Ishikawa (cell line): Measurements from ENCODE around the gene HOOK2.

Experiments
- EGR1 ChIP-seq: IDR thresholded peaks from 2 replicates; pipeline ENCODE4 v1.6.1; 2012
- NFIC ChIP-seq: IDR thresholded peaks from 2 replicates; pipeline ENCODE4 v1.6.1; 2012
- RAD21 ChIP-seq: IDR thresholded peaks from 2 replicates; pipeline ENCODE4 v1.6.1; 2012; ENCODE audit warnings: low read depth
- TCF12 ChIP-seq: IDR thresholded peaks from 2 replicates; pipeline ENCODE4 v1.6.1; 2012; ENCODE audit warnings: low read depth
- TF ChIP-seq, protein P1 (sequence below): IDR thresholded peaks from 2 replicates; pipeline ENCODE4 v1.6.1; 2012; ENCODE audit warnings: low read depth, mild to moderate bottlenecking
- TF ChIP-seq, protein P2 (sequence below): IDR thresholded peaks from 2 replicates; pipeline ENCODE4 v1.6.1; 2012
- TF ChIP-seq, protein P3 (sequence below): IDR thresholded peaks from 2 replicates; pipeline ENCODE4 v1.6.1; 2012

DNA sequence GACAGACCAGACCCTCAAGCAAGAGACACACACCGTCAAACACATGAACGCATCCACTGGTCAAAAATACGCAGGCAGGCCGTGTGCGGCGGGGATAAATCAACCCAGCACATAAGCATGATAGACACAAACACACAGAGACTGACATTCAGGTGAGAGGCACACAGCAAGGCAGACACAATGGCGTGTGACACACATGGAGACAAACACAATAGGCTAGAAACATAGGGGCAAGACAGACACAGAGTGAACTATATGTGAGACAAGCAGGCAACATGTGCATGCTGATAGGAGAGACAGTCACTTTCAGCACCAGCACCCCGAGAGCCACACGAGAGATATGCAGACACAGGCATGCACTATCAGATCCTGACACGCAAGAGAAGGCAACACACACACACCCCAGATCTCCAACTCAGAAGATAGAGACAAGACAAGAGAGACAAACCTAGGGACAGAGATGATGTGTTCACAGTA is 9.1 kb upstream of the HOOK2 start:
- TF ChIP-seq, protein P1, sequence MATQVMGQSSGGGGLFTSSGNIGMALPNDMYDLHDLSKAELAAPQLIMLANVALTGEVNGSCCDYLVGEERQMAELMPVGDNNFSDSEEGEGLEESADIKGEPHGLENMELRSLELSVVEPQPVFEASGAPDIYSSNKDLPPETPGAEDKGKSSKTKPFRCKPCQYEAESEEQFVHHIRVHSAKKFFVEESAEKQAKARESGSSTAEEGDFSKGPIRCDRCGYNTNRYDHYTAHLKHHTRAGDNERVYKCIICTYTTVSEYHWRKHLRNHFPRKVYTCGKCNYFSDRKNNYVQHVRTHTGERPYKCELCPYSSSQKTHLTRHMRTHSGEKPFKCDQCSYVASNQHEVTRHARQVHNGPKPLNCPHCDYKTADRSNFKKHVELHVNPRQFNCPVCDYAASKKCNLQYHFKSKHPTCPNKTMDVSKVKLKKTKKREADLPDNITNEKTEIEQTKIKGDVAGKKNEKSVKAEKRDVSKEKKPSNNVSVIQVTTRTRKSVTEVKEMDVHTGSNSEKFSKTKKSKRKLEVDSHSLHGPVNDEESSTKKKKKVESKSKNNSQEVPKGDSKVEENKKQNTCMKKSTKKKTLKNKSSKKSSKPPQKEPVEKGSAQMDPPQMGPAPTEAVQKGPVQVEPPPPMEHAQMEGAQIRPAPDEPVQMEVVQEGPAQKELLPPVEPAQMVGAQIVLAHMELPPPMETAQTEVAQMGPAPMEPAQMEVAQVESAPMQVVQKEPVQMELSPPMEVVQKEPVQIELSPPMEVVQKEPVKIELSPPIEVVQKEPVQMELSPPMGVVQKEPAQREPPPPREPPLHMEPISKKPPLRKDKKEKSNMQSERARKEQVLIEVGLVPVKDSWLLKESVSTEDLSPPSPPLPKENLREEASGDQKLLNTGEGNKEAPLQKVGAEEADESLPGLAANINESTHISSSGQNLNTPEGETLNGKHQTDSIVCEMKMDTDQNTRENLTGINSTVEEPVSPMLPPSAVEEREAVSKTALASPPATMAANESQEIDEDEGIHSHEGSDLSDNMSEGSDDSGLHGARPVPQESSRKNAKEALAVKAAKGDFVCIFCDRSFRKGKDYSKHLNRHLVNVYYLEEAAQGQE: no peak
- TF ChIP-seq, protein P2, sequence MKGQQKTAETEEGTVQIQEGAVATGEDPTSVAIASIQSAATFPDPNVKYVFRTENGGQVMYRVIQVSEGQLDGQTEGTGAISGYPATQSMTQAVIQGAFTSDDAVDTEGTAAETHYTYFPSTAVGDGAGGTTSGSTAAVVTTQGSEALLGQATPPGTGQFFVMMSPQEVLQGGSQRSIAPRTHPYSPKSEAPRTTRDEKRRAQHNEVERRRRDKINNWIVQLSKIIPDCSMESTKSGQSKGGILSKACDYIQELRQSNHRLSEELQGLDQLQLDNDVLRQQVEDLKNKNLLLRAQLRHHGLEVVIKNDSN: no peak
- TF ChIP-seq RAD21 (no peak), EGR1 (no peak), TCF12 (no peak), NFIC (no peak)
- TF ChIP-seq, protein P3, sequence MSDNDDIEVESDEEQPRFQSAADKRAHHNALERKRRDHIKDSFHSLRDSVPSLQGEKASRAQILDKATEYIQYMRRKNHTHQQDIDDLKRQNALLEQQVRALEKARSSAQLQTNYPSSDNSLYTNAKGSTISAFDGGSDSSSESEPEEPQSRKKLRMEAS: no peak
